GM12878 (cell line): ENCODE data around the gene IFNA21. TPM values are rescaled to one million over a fixed set of nuclear protein-coding genes. Genes with fewer than 3 reads are reported as not detected.

Experiments
- ATAC-seq: fragments of 200-7000 bp; cut with Tn5 transposase; 3 replicates; pipeline ENCODE4 v1.9.1; 2020; ENCODE audit warnings: mild to moderate bottlenecking, moderate library complexity
- BruUV-seq: library from RNA; stranded (reverse); fragments of 400-500 nt; replicated peaks from 2 replicates; lab custom pipeline; 2021; lab: Mats Ljungman, UMichigan
- CTCF ChIA-PET: fragments of 300-600 bp; sonication (Branson Sonifier 250); formaldehyde crosslinking; extraction: SDS; loops from one replicate; lab custom pipeline; 2021; ENCODE audit warnings: inconsistent platforms; lab: Yijun Ruan, JAX
- POLR2A ChIA-PET: fragments of 350-600 bp; formaldehyde crosslinking; extraction: SDS; loops from one replicate; lab custom pipeline; 2021; ENCODE audit warnings: inconsistent platforms; lab: Charles Lee
- RAD21 ChIA-PET: fragments of 300-600 bp; sonication (Branson Sonifier 250); formaldehyde crosslinking; loops from one replicate; lab custom pipeline; 2023; ENCODE audit warnings: antibody characterized with exemption; ENCODE audit not compliant: unreplicated experiment; lab: Charles Lee
- SMC1A ChIA-PET: fragments of 300-600 bp; sonication (Branson Sonifier 250); formaldehyde crosslinking; loops from one replicate; lab custom pipeline; 2023; ENCODE audit not compliant: unreplicated experiment, uncharacterized antibody; lab: Charles Lee
- DNase-seq: peaks from one replicate; pipeline ENCODE4 v3.0.0-alpha.2; 2011; ENCODE audit warnings: low read depth, low spot score
- FAIRE-seq: peaks from 3 replicates; lab custom pipeline; 2011; peaks lifted over from hg19 to GRCh38; lab: Jason Lieb, UNC
- H2AFZ ChIP-seq: 2 replicates; pipeline ENCODE4 v1.6.0; 2011; ENCODE audit warnings: low read depth, low read length, control low read depth; ENCODE audit not compliant: control insufficient read depth
- H3K27ac ChIP-seq: 2 replicates; pipeline ENCODE4 v1.5.1; 2011; ENCODE audit warnings: control low read depth; ENCODE audit not compliant: control insufficient read depth, insufficient read depth
- H3K27me3 ChIP-seq, 2 experiments: replicated peaks in 1 of 2; 2 replicates each; pipeline versions ENCODE4 v1.6.0 to v1.6.1; 2011; ENCODE audit warnings: low read length in 1 of 2; ENCODE audit not compliant: control insufficient read depth in 2 of 2, insufficient read depth in 2 of 2
- H3K36me3 ChIP-seq, 2 experiments: 2 replicates each; pipeline ENCODE4 v1.5.1; 2011; ENCODE audit warnings: low read length in 1 of 2; ENCODE audit not compliant: control insufficient read depth in 2 of 2, insufficient read depth in 2 of 2
- H3K4me1 ChIP-seq: 2 replicates; pipeline ENCODE4 v1.6.1; 2011; ENCODE audit warnings: mild to moderate bottlenecking, low read length, moderate library complexity, mixed read lengths; ENCODE audit not compliant: control insufficient read depth, insufficient read depth
- H3K4me2 ChIP-seq: 2 replicates; pipeline ENCODE4 v1.6.0; 2011; ENCODE audit warnings: control low read depth; ENCODE audit not compliant: control insufficient read depth, insufficient read depth
- H3K4me3 ChIP-seq: fragments of 200-600 bp; sonication (generic); 2 replicates; pipeline ENCODE4 v1.5.1; 2016
- H3K79me2 ChIP-seq: 2 replicates; pipeline ENCODE4 v1.6.0; 2011; ENCODE audit warnings: low read length; ENCODE audit not compliant: control insufficient read depth, insufficient read depth
- H3K9ac ChIP-seq: 2 replicates; pipeline ENCODE4 v1.8.0; 2011; ENCODE audit warnings: low read length, control low read depth, mixed read lengths; ENCODE audit not compliant: control insufficient read depth, insufficient read depth
- H3K9me3 ChIP-seq: replicated peaks from 3 replicates; pipeline ENCODE4 v1.5.1; 2011; ENCODE audit warnings: mild to moderate bottlenecking, low read length; ENCODE audit not compliant: control insufficient read depth, insufficient read depth
- H4K20me1 ChIP-seq: 2 replicates; pipeline ENCODE4 v1.6.0; 2011; ENCODE audit not compliant: control insufficient read depth, insufficient read depth
- BACH1 ChIP-seq: fragments of 450-650 bp; IDR thresholded peaks from 2 replicates; pipeline ENCODE4 v1.6.1; 2017; ENCODE audit warnings: mild to moderate bottlenecking, borderline replicate concordance
- CREM ChIP-seq: IDR thresholded peaks from 2 replicates; pipeline ENCODE4 v1.6.1; 2014; ENCODE audit warnings: antibody characterized with exemption, low read depth
- E2F8 ChIP-seq: fragments of 450-650 bp; IDR thresholded peaks from 2 replicates; pipeline ENCODE4 v1.6.1; 2018; ENCODE audit warnings: mild to moderate bottlenecking, low read depth, moderate library complexity; ENCODE audit not compliant: partially characterized antibody
- E4F1 ChIP-seq: fragments of 450-650 bp; IDR thresholded peaks from 2 replicates; pipeline ENCODE4 v1.6.1; 2018; ENCODE audit warnings: borderline replicate concordance, mild to moderate bottlenecking; ENCODE audit not compliant: partially characterized antibody
- HDGF ChIP-seq: fragments of 450-650 bp; IDR thresholded peaks from 2 replicates; pipeline ENCODE4 v1.6.1; 2016; ENCODE audit warnings: antibody characterized with exemption
- MTA2 ChIP-seq: fragments of 450-650 bp; IDR thresholded peaks from 2 replicates; pipeline ENCODE4 v1.6.1; 2016; ENCODE audit warnings: low read depth, mild to moderate bottlenecking, moderate library complexity
- RB1 ChIP-seq: fragments of 450-650 bp; formaldehyde crosslinking; IDR thresholded peaks from 2 replicates; pipeline ENCODE4 v1.6.1; 2017; ENCODE audit warnings: mild to moderate bottlenecking, borderline replicate concordance
- STAT1 ChIP-seq: fragments of 450-650 bp; conservative IDR thresholded peaks from 2 replicates; pipeline ENCODE4 v1.6.1; 2014; ENCODE audit warnings: antibody characterized with exemption, mild to moderate bottlenecking
- YY1 ChIP-seq: IDR thresholded peaks from 2 replicates; pipeline ENCODE4 v1.6.1; 2011; ENCODE audit warnings: low read depth, mild to moderate bottlenecking, low read length
- ZNF217 ChIP-seq: fragments of 450-650 bp; IDR thresholded peaks from 2 replicates; pipeline ENCODE4 v1.6.1; 2017; ENCODE audit warnings: antibody characterized with exemption, mild to moderate bottlenecking
- ZNF592 ChIP-seq: fragments of 450-650 bp; IDR thresholded peaks from 2 replicates; pipeline ENCODE4 v1.6.1; 2017; ENCODE audit warnings: mild to moderate bottlenecking, moderate library complexity
- WGBS: methylation state at CpG from one replicate; pipeline ENCODE4 v1.1.6; 2016; ENCODE audit warnings: low lambda C conversion rate; ENCODE audit not compliant: insufficient replicate concordance, insufficient coverage; ENCODE audit errors: missing lambda C conversion rate; 5-methylcytosine and 5-hydroxymethylcytosine counted together
- in situ Hi-C: fragments of 300-500 bp; cut with MboI; formaldehyde crosslinking; loops from 9 replicates; pipeline ENCODE4 v1.14.3; 2018; ENCODE audit warnings: mixed read lengths
- intact Hi-C: fragments of 100-400 bp; cut with micrococcal nuclease; formaldehyde crosslinking; loops from one replicate; pipeline ENCODE4 v1.14.2; 2022; ENCODE audit not compliant: unreplicated experiment
- polyA plus RNA-seq, 11 experiments: library from polyadenylated mRNA; depleted of rRNA in 4 of 11; unstranded in 6 of 11; stranded (reverse) in 5 of 11; fragments of >200 nt; fragmentation: Nextera tagmentation in 4 of 11; fragmentation: Illumina TruSeq in 1 of 11; extraction: Ambion mirVana in 4 of 11; extraction: Trizol in 1 of 11; gene quantifications; 1 replicate in 1 of 11; 2 replicates in 10 of 11; pipeline versions ENCODE4 v1.2.1 to v1.2.3, GENCODE V29; 2011 to 2016; ENCODE audit warnings: inconsistent platforms in 2 of 11, missing spikeins in 2 of 11, low read depth in 1 of 11
- total RNA-seq, 4 experiments: library from RNA; depleted of rRNA in 3 of 4; stranded (reverse); fragments of >200 nt in 3 of 4; fragmentation: Illumina TruSeq in 1 of 4; extraction: Trizol in 1 of 4; gene quantifications; 2 replicates each; pipeline versions ENCODE4 v1.2.1 to v1.2.3, GENCODE V29; 2013 to 2021

IFNA21 gene
- total and polyA plus RNA-seq, 10 of the 15 experiments (the other 5 are each of a cell fraction or from before 2014, with no cell fraction given): not detected

- Histone ChIP-seq H3K27ac (no peak overlapping the region), H3K4me3 (no peak overlapping the region)
- SMC1A ChIA-PET: interaction anchor here (1.1 kb wide), 1 partner anchor 76 kb away, joined by 3 read pairs; no protein-coding TSS in a partner anchor
- WGBS: 54% methylated on average over 2 of the region's 2 CpGs
- no TSS peak for BruUV-seq
- no peak for DNase-seq
- TF ChIP-seq STAT1: no peak
- no peak for TF ChIP-seq E2F8
- no peak for TF ChIP-seq ZNF217
- TF ChIP-seq MTA2: no peak
- TF ChIP-seq ZNF592: no peak
- TF ChIP-seq E4F1: no peak
- TF ChIP-seq YY1: no peak
- no peak for TF ChIP-seq CREM
- TF ChIP-seq BACH1: no peak
- no peak for TF ChIP-seq RB1
- no peak for TF ChIP-seq HDGF
- TF ChIP-seq, all 136 proteins: peak for 0
- in situ Hi-C loops (no loop called here), intact Hi-C loops (no loop called here)
- ChIA-PET CTCF (interaction anchor here (0.6 kb wide), 1 partner anchor 872 kb away, joined by 3 read pairs; no protein-coding TSS in a partner anchor), RAD21 (no interaction called here), POLR2A (interaction anchor here (0.7 kb wide), 1 partner anchor 38 kb away, joined by 4 read pairs; no protein-coding TSS in a partner anchor)
- Histone ChIP-seq H3K36me3 (no peaks in the 10 kb centered on the region), H4K20me1 (no peaks in the 10 kb centered on the region), H3K27me3 (no peaks in the 10 kb centered on the region), H2AFZ (no peak overlapping the region), H3K9ac (no peak overlapping the region), H3K4me1 (peaks cover 4% of the 10 kb centered on the region), H3K4me2 (no peak overlapping the region), H3K79me2 (no peaks in the 10 kb centered on the region), H3K9me3 (no peaks in the 10 kb centered on the region)
- ATAC-seq (no peak), FAIRE-seq (no peak)
Measured at GRCh38 chr9:21155501-21155900, 11.0 kb downstream of the IFNA21 start.
